Measurements from ENCODE around the gene GPR137. TPM values are rescaled to one million over a fixed set of nuclear protein-coding genes. Genes with fewer than 3 reads are reported as not detected.

Gene GPR137
- total and polyA plus RNA-seq, 9 of the 15 experiments (the other 6 are each of a cell fraction or from before 2014, with no cell fraction given): 0.32 to 26.7 (median 10.7) TPM

GRCh38 chr11:64334764-64335735 lies 49.4 kb downstream of the GPR137 start (continued):
- TF ChIP-seq, protein P1, sequence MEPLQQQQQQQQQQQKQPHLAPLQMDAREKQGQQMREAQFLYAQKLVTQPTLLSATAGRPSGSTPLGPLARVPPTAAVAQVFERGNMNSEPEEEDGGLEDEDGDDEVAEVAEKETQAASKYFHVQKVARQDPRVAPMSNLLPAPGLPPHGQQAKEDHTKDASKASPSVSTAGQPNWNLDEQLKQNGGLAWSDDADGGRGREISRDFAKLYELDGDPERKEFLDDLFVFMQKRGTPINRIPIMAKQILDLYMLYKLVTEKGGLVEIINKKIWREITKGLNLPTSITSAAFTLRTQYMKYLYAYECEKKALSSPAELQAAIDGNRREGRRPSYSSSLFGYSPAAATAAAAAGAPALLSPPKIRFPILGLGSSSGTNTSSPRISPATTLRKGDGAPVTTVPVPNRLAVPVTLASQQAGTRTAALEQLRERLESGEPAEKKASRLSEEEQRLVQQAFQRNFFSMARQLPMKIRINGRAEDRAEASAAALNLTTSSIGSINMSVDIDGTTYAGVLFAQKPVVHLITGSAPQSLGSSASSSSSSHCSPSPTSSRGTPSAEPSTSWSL (CRISPR knock-in tag; IDR thresholded peaks at IDR 0.05; ENCODE audit: borderline replicate concordance): no peak
- TF ChIP-seq NEUROD1 (IDR thresholded peaks at IDR 0.05; ENCODE audit: borderline replicate concordance, low read depth, low read length, partially characterized antibody) (peak; percentile 93), ZNF583 (CRISPR knock-in tag; IDR thresholded peaks at IDR 0.05) (peak; percentile 60; the same call in 1 of the 2 replicates), BCOR (IDR thresholded peaks at IDR 0.05) (peak; percentile 100), SMAD4 (CRISPR knock-in tag; conservative IDR thresholded peaks at IDR 0.05) (peak; percentile 98), DMBX1 (CRISPR knock-in tag; IDR thresholded peaks at IDR 0.05; ENCODE audit: borderline replicate concordance) (peak; percentile 94), NFYB (IDR thresholded peaks at IDR 0.05; ENCODE audit: extremely low read depth, insufficient read length) (no peak), PHB2 (IDR thresholded peaks at IDR 0.05; ENCODE audit: low read depth) (peak; percentile 89), HBP1 (CRISPR knock-in tag; IDR thresholded peaks at IDR 0.05) (peak; percentile 70; the same call in 1 of the 2 replicates)
- TF ChIP-seq, protein P2, sequence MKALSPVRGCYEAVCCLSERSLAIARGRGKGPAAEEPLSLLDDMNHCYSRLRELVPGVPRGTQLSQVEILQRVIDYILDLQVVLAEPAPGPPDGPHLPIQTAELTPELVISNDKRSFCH (CRISPR knock-in tag; IDR thresholded peaks at IDR 0.05): no peak
- TF ChIP-seq, protein P2 (tag; IDR thresholded peaks at IDR 0.05): peak; percentile 43; the same call in 1 of the 2 replicates
- TF ChIP-seq, protein P3, sequence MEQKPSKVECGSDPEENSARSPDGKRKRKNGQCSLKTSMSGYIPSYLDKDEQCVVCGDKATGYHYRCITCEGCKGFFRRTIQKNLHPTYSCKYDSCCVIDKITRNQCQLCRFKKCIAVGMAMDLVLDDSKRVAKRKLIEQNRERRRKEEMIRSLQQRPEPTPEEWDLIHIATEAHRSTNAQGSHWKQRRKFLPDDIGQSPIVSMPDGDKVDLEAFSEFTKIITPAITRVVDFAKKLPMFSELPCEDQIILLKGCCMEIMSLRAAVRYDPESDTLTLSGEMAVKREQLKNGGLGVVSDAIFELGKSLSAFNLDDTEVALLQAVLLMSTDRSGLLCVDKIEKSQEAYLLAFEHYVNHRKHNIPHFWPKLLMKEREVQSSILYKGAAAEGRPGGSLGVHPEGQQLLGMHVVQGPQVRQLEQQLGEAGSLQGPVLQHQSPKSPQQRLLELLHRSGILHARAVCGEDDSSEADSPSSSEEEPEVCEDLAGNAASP (IDR thresholded peaks at IDR 0.05): no peak
- TF ChIP-seq, protein P4, sequence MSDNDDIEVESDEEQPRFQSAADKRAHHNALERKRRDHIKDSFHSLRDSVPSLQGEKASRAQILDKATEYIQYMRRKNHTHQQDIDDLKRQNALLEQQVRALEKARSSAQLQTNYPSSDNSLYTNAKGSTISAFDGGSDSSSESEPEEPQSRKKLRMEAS (CRISPR knock-in tag; IDR thresholded peaks at IDR 0.05): peak; percentile 71
- TF ChIP-seq, protein P5, sequence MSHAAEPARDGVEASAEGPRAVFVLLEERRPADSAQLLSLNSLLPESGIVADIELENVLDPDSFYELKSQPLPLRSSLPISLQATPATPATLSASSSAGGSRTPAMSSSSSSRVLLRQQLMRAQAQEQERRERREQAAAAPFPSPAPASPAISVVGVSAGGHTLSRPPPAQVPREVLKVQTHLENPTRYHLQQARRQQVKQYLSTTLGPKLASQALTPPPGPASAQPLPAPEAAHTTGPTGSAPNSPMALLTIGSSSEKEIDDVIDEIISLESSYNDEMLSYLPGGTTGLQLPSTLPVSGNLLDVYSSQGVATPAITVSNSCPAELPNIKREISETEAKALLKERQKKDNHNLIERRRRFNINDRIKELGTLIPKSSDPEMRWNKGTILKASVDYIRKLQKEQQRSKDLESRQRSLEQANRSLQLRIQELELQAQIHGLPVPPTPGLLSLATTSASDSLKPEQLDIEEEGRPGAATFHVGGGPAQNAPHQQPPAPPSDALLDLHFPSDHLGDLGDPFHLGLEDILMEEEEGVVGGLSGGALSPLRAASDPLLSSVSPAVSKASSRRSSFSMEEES (CRISPR knock-in tag; IDR thresholded peaks at IDR 0.05): no peak
